Measurements from ENCODE around the gene EFCAB6. TPM values are rescaled to one million over a fixed set of nuclear protein-coding genes. Genes with fewer than 3 reads are reported as not detected.

EFCAB6 gene
- total and polyA plus RNA-seq, 9 of the 15 experiments (the other 6 are each of a cell fraction or from before 2014, with no cell fraction given), result 0.06 TPM; not detected in 8

GRCh38 chr22:43783777-43784176 is 28.3 kb downstream of the EFCAB6 start:
- POLR2A ChIA-PET, result no interaction called here
- CTCF ChIA-PET (ENCODE audit: low intra/inter-chr PET ratio), result no interaction called here
- H3K27ac ChIP-seq (ENCODE audit: extremely low read depth, low read depth, low read length), result no peak overlapping the region
- no peak overlapping the region for H3K4me3 ChIP-seq
- FAIRE-seq (no peak), ATAC-seq (no peak), DNase-seq (ENCODE audit: extremely low read depth in 1 of 4, low spot score in 3 of 4) (no peak)
- no peaks in the 10 kb centered on the region for H3K79me2 ChIP-seq (ENCODE audit: control insufficient read depth, insufficient read depth, low read length)
- H2AFZ ChIP-seq (ENCODE audit: low read depth, low read length), result no peak overlapping the region
- H4K20me1 ChIP-seq (replicated peaks; ENCODE audit: control insufficient read depth, insufficient read depth, low read length), result no peaks in the 10 kb centered on the region
- H3K4me1 ChIP-seq (replicated peaks in 1 of 2; ENCODE audit: control insufficient read depth in 2 of 2, insufficient read depth in 2 of 2, low read length in 2 of 2), result no peaks in the 10 kb centered on the region
- no peak overlapping the region for H3K9ac ChIP-seq (ENCODE audit: insufficient read depth in 1 of 2, low read depth in 2 of 2, low read length in 2 of 2)
- no TSS peak for BruUV-seq (replicated peaks)
- no peaks in the 10 kb centered on the region for H3K27me3 ChIP-seq (ENCODE audit: control insufficient read depth in 2 of 2, insufficient read depth in 2 of 2, low read length in 2 of 2)
- no peaks in the 10 kb centered on the region for H3K36me3 ChIP-seq (ENCODE audit: control insufficient read depth, insufficient read depth, low read length)
- in situ Hi-C loops (cut with MboI) (no loop called here), intact Hi-C loops (cut with micrococcal nuclease) (no loop called here)
- H3K4me2 ChIP-seq (ENCODE audit: insufficient read depth, low read length), result no peak overlapping the region
- H3K9me1 ChIP-seq (ENCODE audit: control insufficient read depth, insufficient read depth, low read length), result no peaks in the 10 kb centered on the region
- no peak for TF ChIP-seq SRSF3 (IDR thresholded peaks at IDR 0.05; ENCODE audit: insufficient read depth, low read length)
- no peak for TF ChIP-seq ZNF644 (tag; IDR thresholded peaks at IDR 0.05; ENCODE audit: low read depth)
- 4% methylated on average over 2 of the region's 2 CpGs for WGBS (ENCODE audit: insufficient coverage, low coverage, missing lambda C conversion rate)
- H3K9me3 ChIP-seq (replicated peaks; ENCODE audit: control insufficient read depth, insufficient read depth, low read depth, low read length), result no peaks in the 10 kb centered on the region

GRCh38 chr22:43782448-43782847 is 29.7 kb downstream of the EFCAB6 start:
- Histone ChIP-seq H4K20me1 (replicated peaks; ENCODE audit: control insufficient read depth, insufficient read depth, low read length) (no peaks in the 10 kb centered on the region), H3K36me3 (ENCODE audit: control insufficient read depth, insufficient read depth, low read length) (no peaks in the 10 kb centered on the region), H3K9ac (ENCODE audit: insufficient read depth in 1 of 2, low read depth in 2 of 2, low read length in 2 of 2) (no peak overlapping the region), H3K79me2 (ENCODE audit: control insufficient read depth, insufficient read depth, low read length) (no peaks in the 10 kb centered on the region), H3K27me3 (ENCODE audit: control insufficient read depth in 2 of 2, insufficient read depth in 2 of 2, low read length in 2 of 2) (peaks cover 0 to 4% of the 10 kb centered on the region in 2 experiments; a peak in 3 of 5 replicates), H3K4me2 (ENCODE audit: insufficient read depth, low read length) (no peak overlapping the region), H3K9me1 (ENCODE audit: control insufficient read depth, insufficient read depth, low read length) (no peaks in the 10 kb centered on the region), H2AFZ (ENCODE audit: low read depth, low read length) (no peak overlapping the region), H3K9me3 (replicated peaks; ENCODE audit: control insufficient read depth, insufficient read depth, low read depth, low read length) (no peaks in the 10 kb centered on the region), H3K4me3 (no peak overlapping the region), H3K27ac (ENCODE audit: extremely low read depth, low read depth, low read length) (no peak overlapping the region), H3K4me1 (replicated peaks in 1 of 2; ENCODE audit: control insufficient read depth in 2 of 2, insufficient read depth in 2 of 2, low read length in 2 of 2) (no peaks in the 10 kb centered on the region)
- no peak for DNase-seq (ENCODE audit: extremely low read depth in 1 of 4, low spot score in 3 of 4)
- intact Hi-C loops (cut with micrococcal nuclease), result no loop called here
- no TSS peak for BruUV-seq (replicated peaks)
- no peak for ATAC-seq
- ChIA-PET POLR2A (interaction anchor here (0.6 kb wide), 1 partner anchor 208 kb away, joined by 3 read pairs; no protein-coding TSS in a partner anchor), CTCF (ENCODE audit: low intra/inter-chr PET ratio) (no interaction called here)
- in situ Hi-C loops (cut with MboI), result no loop called here
- WGBS (ENCODE audit: insufficient coverage, low coverage, missing lambda C conversion rate), result 0% methylated on average over 3 of the region's 3 CpGs
- FAIRE-seq, result no peak
- TF ChIP-seq ZNF197 (CRISPR knock-in tag; IDR thresholded peaks at IDR 0.05; ENCODE audit: low read depth) (no peak), KLF10 (CRISPR knock-in tag; IDR thresholded peaks at IDR 0.05) (no peak), SREBF2 (CRISPR knock-in tag; IDR thresholded peaks at IDR 0.05) (no peak), TBP (optimal IDR thresholded peaks at IDR 0.05; ENCODE audit: low read depth, low read length) (no peak), TEAD4 (IDR thresholded peaks at IDR 0.05; ENCODE audit: low read length) (no peak), TEAD4 (CRISPR knock-in tag; IDR thresholded peaks at IDR 0.05; ENCODE audit: borderline replicate concordance) (no peak), PCBP1 (IDR thresholded peaks at IDR 0.05; ENCODE audit: low read depth, low read length, poor library complexity, severe bottlenecking) (no peak), SMAD4 (CRISPR knock-in tag; conservative IDR thresholded peaks at IDR 0.05) (no peak), ZNF224 (CRISPR knock-in tag; IDR thresholded peaks at IDR 0.05) (no peak), AFF4 (CRISPR knock-in tag; IDR thresholded peaks at IDR 0.05) (no peak), MAFK (IDR thresholded peaks at IDR 0.05; ENCODE audit: low read length) (no peak)

Measured in K562 (cell line).